ENCODE measurements around the gene KIAA0825. TPM values are rescaled to one million over a fixed set of nuclear protein-coding genes. Genes with fewer than 3 reads are reported as not detected.

The KIAA0825 gene
- total and polyA plus RNA-seq, 2 experiments from 2014 or later: 1.7 to 1.8 TPM

- Histone ChIP-seq H3K36me3 (ENCODE audit: insufficient read depth) (no peaks in the 10 kb centered on the region), H3K4me2 (no peak overlapping the region), H3K27ac (ENCODE audit: low read depth) (no peak overlapping the region), H4K20me1 (replicated peaks; ENCODE audit: insufficient read depth) (no peaks in the 10 kb centered on the region), H3K27me3 (ENCODE audit: insufficient read depth) (no peaks in the 10 kb centered on the region), H3K4me3 (no peak overlapping the region), H3K4me1 (ENCODE audit: insufficient read depth) (peaks cover 11% of the 10 kb centered on the region), H3F3A (replicated peaks; ENCODE audit: low read depth) (no peaks in the 10 kb centered on the region), H3K9me2 (ENCODE audit: insufficient read depth) (peaks cover 5% of the 10 kb centered on the region; the same call in 1 of the 2 replicates), H3K79me2 (replicated peaks; ENCODE audit: insufficient read depth) (no peaks in the 10 kb centered on the region), H2AFZ (peak overlapping the region; percentile 6; the same call in 1 of the 2 replicates)
- TF ChIP-seq JUNB (IDR thresholded peaks at IDR 0.05; ENCODE audit: unreplicated experiment) (no peak), NANOG (IDR thresholded peaks at IDR 0.05; ENCODE audit: borderline replicate concordance) (no peak), ZNF114 (CRISPR knock-in tag; IDR thresholded peaks at IDR 0.05) (no peak), CREB1 (CRISPR knock-in tag; IDR thresholded peaks at IDR 0.05; ENCODE audit: low read depth) (no peak), EZH2phosphoT487 (IDR thresholded peaks at IDR 0.05; ENCODE audit: unreplicated experiment) (no peak), POLR2AphosphoS5 (IDR thresholded peaks at IDR 0.05; ENCODE audit: low read depth) (no peak), EZH2 (IDR thresholded peaks at IDR 0.05; ENCODE audit: low read depth, unreplicated experiment) (no peak)
- TF ChIP-seq, protein P1, sequence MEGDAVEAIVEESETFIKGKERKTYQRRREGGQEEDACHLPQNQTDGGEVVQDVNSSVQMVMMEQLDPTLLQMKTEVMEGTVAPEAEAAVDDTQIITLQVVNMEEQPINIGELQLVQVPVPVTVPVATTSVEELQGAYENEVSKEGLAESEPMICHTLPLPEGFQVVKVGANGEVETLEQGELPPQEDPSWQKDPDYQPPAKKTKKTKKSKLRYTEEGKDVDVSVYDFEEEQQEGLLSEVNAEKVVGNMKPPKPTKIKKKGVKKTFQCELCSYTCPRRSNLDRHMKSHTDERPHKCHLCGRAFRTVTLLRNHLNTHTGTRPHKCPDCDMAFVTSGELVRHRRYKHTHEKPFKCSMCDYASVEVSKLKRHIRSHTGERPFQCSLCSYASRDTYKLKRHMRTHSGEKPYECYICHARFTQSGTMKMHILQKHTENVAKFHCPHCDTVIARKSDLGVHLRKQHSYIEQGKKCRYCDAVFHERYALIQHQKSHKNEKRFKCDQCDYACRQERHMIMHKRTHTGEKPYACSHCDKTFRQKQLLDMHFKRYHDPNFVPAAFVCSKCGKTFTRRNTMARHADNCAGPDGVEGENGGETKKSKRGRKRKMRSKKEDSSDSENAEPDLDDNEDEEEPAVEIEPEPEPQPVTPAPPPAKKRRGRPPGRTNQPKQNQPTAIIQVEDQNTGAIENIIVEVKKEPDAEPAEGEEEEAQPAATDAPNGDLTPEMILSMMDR (conservative IDR thresholded peaks at IDR 0.05; ENCODE audit: low read depth in 2 of 2): no peak
- H3K4me1 Mint-ChIP-seq: peaks cover 16% of the 10 kb centered on the region; the same call in 2 of the 3 replicates
- H3K4me3 Mint-ChIP-seq: no peak overlapping the region
- H3K27ac Mint-ChIP-seq: no peak overlapping the region
- no peak for ATAC-seq
- H3K36me3 Mint-ChIP-seq (ENCODE audit: low read depth): peaks cover 4% of the 10 kb centered on the region; the same call in 2 of the 3 replicates
- no peak for DNase-seq (ENCODE audit: low spot score)
- no peaks in the 10 kb centered on the region; the same call in 2 of the 3 replicates for H3K9me3 Mint-ChIP-seq
- peaks cover 2% of the 10 kb centered on the region for H3K27me3 Mint-ChIP-seq (ENCODE audit: insufficient read depth, low read depth, poor library complexity)
Measured at GRCh38 chr5:94378062-94378461, 240.3 kb downstream of the KIAA0825 start.

GRCh38 chr5:94376672-94377345 lies 241.6 kb downstream of the KIAA0825 start:
- H3K9me3 Mint-ChIP-seq: no peaks in the 10 kb centered on the region; the same call in 2 of the 3 replicates
- ATAC-seq (no peak), DNase-seq (ENCODE audit: low spot score) (no peak)
- peak overlapping the region; percentile 9; the same call in 1 of the 2 replicates for H2AFZ ChIP-seq
- peak overlapping the region; percentile 60; the same call in 1 of the 2 replicates for H3K27ac Mint-ChIP-seq
- H3K27me3 ChIP-seq (ENCODE audit: insufficient read depth): no peaks in the 10 kb centered on the region
- H3K4me1 Mint-ChIP-seq: peaks cover 21% of the 10 kb centered on the region
- H3K4me2 ChIP-seq: no peak overlapping the region
- H4K20me1 ChIP-seq (replicated peaks; ENCODE audit: insufficient read depth): no peaks in the 10 kb centered on the region
- H3F3A ChIP-seq (replicated peaks; ENCODE audit: low read depth): no peaks in the 10 kb centered on the region
- H3K36me3 Mint-ChIP-seq (ENCODE audit: low read depth): peaks cover 4% of the 10 kb centered on the region; the same call in 2 of the 3 replicates
- H3K4me1 ChIP-seq (ENCODE audit: insufficient read depth): peaks cover 11% of the 10 kb centered on the region
- no peak overlapping the region for H3K4me3 ChIP-seq
- no peaks in the 10 kb centered on the region for H3K36me3 ChIP-seq (ENCODE audit: insufficient read depth)
- H3K27me3 Mint-ChIP-seq (ENCODE audit: insufficient read depth, low read depth, poor library complexity): peaks cover 2% of the 10 kb centered on the region
- no peaks in the 10 kb centered on the region for H3K79me2 ChIP-seq (replicated peaks; ENCODE audit: insufficient read depth)
- no peak overlapping the region for H3K4me3 Mint-ChIP-seq
- no peak overlapping the region for H3K27ac ChIP-seq (ENCODE audit: low read depth)
- H3K9me2 ChIP-seq (ENCODE audit: insufficient read depth): peaks cover 10% of the 10 kb centered on the region; the same call in 1 of the 2 replicates
- no peak for TF ChIP-seq CREB1 (CRISPR knock-in tag; IDR thresholded peaks at IDR 0.05; ENCODE audit: low read depth)
- TF ChIP-seq POLR2AphosphoS5 (IDR thresholded peaks at IDR 0.05; ENCODE audit: low read depth): no peak
- no peak for TF ChIP-seq ETS1 (IDR thresholded peaks at IDR 0.05)
- TF ChIP-seq NANOG (IDR thresholded peaks at IDR 0.05; ENCODE audit: borderline replicate concordance): no peak
- TF ChIP-seq, protein P1 (conservative IDR thresholded peaks at IDR 0.05; ENCODE audit: low read depth in 2 of 2): no peak
- no peak for TF ChIP-seq ZNF331 (CRISPR knock-in tag; IDR thresholded peaks at IDR 0.05; ENCODE audit: low read depth)
- TF ChIP-seq JUNB (IDR thresholded peaks at IDR 0.05; ENCODE audit: unreplicated experiment): no peak
- no peak for TF ChIP-seq EZH2 (IDR thresholded peaks at IDR 0.05; ENCODE audit: low read depth, unreplicated experiment)

All from GM23338 (cell line).